Spleen (tissue), 7 donors: ENCODE results near the gene BPIFA1.

Source experiments
- CTCF ChIP-seq, 11 experiments: fragments of 200-600 bp in 7 of 11; fragments of 450-650 bp in 4 of 11; sonication (generic) in 4 of 11; IDR thresholded peaks in 8 of 11; conservative IDR thresholded peaks in 3 of 11; 1 replicate in 7 of 11; 2 replicates in 4 of 11; pipeline versions ENCODE4 v1.4.0 to v1.8.0; 2016 to 2021; ENCODE audit warnings: antibody characterized with exemption in 11 of 11, inconsistent platforms in 4 of 11, mild to moderate bottlenecking in 1 of 11
- POLR2A ChIP-seq, 3 donors: fragments of 450-650 bp; IDR thresholded peaks; one replicate each; pipeline ENCODE4 v1.5.1; 2017; ENCODE audit warnings: antibody characterized with exemption in 3 of 3, mild to moderate bottlenecking in 1 of 3
- donor health status: DM: no; HTN: no; CAD: no; lungs with moderate emphysema.
- donor health status: DM: no; HTN: no; CAD: no.
- donor health status: DM: no; HTN: no; CAD: no.

DNA sequence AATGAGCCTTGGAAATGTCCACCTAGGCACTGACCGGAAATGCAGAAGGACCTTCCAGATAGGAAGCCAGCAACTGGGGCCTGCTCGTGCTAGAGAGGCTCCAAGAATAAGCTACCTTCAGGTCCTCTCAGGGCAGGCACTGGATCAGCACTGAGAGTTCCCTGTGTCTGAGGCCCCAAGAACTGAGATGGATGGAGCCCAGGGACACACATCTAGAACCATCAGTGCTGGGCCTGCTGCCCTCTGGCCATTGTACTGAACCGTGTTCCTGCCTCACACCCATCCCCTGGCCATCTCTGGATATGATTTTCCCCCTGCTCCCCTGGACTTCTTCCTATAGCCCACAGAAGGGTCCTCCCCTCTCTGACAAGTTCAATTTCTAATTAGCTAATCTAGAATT lies 10.3 kb downstream of the BPIFA1 start:
- TF ChIP-seq POLR2A (IDR thresholded peaks at IDR 0.05) (no peak), CTCF (IDR thresholded peaks at IDR 0.05 in 8 of 11, conservative IDR thresholded peaks at IDR 0.05 in 3 of 11) (no peak)
